ACHN (cell line): ENCODE measurements around the gene ZIC4.
A peak's percentile ranks its signal among the peaks of the same experiment; 100 is the strongest.

Experiments
- DNase-seq: peaks from one replicate; pipeline ENCODE4 v3.0.0-alpha.2; 2015
- in situ Hi-C: cut with HindIII; loops from 2 replicates; pipeline ENCODE4 v1.10.0; 2017; ENCODE audit warnings: low sequenced_read_pairs, low pct_ligation_motif_present, low pct_unique_long_range_greater_than_20kb

Gene ZIC4

DNA sequence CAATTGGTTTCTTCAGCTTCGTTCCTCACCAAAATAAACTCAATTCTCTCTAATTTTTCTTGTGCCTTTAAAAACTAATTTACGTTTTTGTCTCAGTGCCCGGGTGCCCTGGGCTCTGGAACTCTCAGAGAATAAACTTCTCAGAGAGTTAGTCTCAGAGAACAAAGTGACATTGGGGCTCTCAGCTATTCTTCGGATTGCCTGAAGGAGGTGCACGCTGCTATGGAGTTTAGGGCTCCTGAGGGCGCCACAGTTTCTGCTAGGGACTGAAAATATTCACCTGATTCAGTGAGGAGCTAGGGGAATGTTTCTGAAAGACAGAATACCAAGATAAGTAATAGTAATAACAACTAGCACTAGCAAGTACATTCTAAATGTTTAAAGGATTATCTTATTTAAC, 22.7 kb downstream of the ZIC4 start:
- in situ Hi-C loops, result no loop called here
- DNase-seq, result peak; percentile 23

DNA sequence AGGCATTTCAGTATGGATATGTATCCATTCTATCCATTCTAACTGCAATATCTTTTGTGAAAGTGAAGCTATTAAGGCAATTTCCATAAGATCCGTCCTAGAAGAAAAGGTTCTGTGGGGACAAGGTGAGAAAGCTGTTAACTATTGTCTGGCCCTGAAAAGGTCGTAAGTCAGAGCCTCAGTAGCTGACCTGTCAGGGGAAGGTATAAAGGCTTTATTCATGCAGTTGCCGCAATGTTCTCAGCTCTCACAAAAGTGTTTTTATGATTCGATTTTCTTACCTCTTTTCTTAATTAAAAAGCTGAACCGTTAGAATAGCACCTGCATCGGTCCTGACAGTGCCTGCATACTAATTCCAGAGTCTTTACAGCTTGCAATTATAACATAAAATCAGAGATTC, 24.7 kb downstream of the ZIC4 start:
- in situ Hi-C loops, result no loop called here
- DNase-seq, result no peak

DNA sequence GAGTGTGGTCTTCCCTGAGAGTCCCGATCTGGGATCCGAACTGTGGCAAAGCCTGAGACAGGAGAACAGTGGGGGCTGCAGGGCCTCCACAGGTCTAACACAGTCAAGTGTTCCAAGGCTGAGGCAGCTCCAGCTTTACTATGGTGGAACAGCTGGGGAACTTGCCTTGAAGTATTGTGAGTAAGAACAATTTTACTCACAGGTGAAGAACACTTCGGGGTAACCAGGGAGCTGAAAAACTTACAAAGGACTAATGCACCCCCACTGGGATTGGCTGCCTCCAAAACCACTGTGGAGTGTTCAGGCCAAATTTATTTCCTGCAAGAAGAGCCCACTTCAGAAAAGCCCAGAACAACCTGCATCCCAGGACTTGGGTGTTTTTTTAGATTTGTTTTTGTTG, 25.4 kb downstream of the ZIC4 start:
- DNase-seq, result no peak
- in situ Hi-C loops, result no loop called here

DNA sequence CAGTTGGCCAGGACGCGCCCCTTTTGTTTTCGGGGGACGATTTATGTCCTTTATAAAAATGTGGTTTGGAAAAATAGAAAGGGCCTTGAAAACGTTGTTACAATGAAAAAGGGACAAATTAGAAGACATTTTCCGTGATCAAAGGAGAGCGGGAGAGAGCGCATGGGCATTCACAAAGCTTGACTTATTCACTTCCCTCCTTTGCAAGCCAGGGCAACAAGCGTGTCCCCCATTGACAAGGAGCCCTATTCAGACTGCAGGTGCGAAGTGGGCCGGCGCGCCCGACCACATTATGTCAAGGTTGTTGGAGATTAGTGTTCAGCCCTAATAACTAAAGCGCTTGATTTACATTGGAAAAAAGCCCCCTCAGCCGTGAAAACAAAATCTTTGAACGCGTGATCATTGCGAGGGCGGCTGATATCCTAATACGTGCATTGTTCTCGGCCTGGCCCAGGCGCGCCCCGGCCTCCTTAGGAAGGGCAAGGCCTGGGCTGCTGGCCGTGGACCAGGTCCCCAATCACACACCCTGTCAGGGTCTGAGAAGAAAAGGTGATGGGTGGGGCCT, 25.9 kb downstream of the ZIC4 start:
- DNase-seq, result no peak

DNA sequence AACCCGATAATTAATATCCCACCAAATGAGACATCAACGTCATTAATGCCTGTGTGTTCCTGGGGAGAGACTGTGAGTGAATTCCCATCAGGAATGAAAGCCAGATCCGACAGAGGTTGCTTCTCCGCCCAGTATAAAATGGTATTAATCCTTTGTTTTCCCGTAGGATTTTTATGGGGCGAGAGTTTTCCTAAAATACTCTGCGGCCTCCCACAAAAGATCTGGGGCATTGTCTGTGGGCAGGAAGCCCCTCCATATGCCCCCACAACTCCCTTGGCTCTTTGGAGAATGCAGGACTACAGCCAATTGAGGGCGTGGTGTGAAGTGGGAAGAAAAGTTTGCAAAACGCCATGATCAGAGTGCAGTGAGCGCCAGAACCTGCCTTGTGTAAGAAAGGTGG, 26.7 kb downstream of the ZIC4 start:
- in situ Hi-C loops, result no loop called here
- DNase-seq, result no peak

More for the DNA sequence above, 25.9 kb downstream of the ZIC4 start:
- in situ Hi-C loops, result no loop called here

DNA sequence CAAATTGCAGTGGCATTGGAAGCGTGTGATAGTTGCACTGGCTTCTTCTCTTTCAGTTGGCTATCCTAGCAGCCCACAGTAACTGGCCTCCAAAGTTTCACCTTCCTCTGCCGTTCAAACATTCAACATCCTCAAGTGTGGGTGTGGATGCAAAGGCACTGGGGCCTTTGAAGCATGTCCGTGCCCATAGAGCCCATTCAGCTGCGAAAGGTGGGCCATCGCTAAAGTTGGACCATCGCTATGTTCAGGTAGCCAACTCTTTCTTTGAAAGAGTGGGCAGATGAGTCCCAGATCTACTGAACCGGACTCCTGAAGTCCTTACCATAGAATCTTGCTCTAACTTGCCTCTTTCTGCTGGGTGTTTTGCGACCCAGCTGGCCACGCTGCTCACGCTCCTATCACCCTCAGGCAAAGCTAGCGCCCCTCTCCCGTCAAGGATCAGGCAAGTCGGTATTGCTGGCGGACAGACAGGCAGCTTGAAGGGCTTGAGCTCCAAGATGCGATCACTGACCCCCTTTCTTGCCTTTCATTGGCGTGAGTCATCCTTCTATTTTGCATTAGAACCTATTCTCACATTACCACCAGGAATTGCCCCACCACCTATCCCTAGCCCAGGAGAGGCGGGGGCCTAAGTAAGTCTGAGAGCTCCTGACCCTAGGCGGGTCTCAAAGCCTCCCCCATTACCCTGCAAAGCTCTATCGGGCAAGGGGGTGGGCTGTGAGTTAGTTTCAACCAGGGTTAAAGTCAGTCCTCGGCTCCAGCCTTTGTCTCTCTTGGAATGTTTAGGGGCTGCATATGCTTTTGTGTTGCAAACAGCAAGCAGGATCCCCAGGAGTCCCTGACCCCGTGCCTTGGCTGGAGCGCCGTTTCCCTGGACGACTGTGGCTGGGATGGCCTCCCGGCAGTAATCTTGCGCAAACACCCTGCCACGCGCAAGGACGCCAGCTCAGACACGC, 28.7 kb downstream of the ZIC4 start:
- in situ Hi-C loops, result no loop called here
- DNase-seq, result no peak

- no peak for DNase-seq
- in situ Hi-C loops, result no loop called here
These were observed 33.0 kb downstream of the ZIC4 start for GRCh38 chr3:147373301-147373700.

GRCh38 chr3:147372525-147373027, 33.8 kb downstream of the ZIC4 start:
- DNase-seq, result no peak
- in situ Hi-C loops, result no loop called here

- no peak for DNase-seq
These were observed 34.5 kb downstream of the ZIC4 start for GRCh38 chr3:147371771-147372340.

DNA sequence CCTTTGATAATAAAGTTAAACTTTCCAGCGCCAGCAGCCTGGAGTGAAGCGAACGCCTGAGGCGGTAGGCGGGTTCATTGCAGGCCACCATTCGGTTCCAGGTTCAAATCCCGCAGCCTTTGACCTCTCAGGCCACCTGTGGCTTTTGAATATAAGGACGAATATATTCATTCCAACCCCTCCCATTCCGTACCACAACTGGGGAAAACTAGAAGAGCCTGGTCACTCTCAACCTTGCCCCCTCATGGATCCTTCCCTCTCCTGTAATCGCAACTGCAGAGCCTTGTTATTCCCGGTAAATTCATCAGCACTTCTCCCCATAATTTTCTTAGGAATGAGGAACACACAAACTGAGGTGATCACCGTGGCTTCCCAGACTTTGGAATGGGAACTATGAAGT, 35.2 kb downstream of the ZIC4 start:
- in situ Hi-C loops, result no loop called here

More at GRCh38 chr3:147371771-147372340, 34.5 kb downstream of the ZIC4 start:
- in situ Hi-C loops, result no loop called here

DNA sequence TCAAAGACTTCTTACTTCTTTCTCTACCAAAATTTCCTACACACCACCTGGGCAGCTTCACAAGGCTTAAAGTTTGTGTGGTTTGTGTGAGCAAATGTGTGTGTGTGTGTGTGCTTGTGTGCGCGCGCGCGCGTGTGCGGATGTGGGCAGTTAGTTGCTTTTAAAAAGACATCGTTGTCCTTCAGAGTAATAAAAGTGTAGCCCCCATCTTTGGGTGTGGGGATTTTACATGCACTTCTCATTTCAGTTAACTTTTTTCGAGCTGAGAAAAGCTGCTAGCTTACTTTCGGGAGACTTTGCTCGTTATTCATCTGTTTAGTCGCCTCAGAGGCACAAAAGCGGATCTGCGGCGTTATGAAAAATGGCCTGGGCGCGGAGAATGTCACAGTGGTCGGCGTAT, 36.0 kb downstream of the ZIC4 start:
- in situ Hi-C loops, result no loop called here
- DNase-seq, result no peak

More for the DNA sequence above, 35.2 kb downstream of the ZIC4 start:
- no peak for DNase-seq

GRCh38 chr3:147369661-147370123, 36.7 kb downstream of the ZIC4 start:
- DNase-seq, result no peak
- in situ Hi-C loops, result no loop called here

DNA sequence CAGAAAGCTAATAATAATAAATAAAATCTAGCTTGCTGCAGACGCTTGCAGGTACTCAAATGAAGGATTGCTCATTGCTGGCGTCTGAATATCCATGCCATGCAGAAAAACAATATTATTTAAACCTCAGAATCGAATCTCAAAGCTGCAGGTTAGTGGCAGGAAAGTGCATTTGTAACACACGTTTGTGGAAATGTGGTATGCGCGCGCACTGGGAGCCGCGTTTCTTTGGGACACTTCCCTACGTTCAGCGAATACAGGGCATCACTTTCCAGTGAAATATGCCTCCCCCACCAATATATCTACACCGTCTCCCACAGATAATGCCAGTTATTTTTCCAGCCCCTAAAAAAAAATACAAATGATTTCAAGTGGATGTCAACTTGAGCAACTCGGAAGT, 37.1 kb downstream of the ZIC4 start:
- in situ Hi-C loops, result no loop called here
- no peak for DNase-seq

DNA sequence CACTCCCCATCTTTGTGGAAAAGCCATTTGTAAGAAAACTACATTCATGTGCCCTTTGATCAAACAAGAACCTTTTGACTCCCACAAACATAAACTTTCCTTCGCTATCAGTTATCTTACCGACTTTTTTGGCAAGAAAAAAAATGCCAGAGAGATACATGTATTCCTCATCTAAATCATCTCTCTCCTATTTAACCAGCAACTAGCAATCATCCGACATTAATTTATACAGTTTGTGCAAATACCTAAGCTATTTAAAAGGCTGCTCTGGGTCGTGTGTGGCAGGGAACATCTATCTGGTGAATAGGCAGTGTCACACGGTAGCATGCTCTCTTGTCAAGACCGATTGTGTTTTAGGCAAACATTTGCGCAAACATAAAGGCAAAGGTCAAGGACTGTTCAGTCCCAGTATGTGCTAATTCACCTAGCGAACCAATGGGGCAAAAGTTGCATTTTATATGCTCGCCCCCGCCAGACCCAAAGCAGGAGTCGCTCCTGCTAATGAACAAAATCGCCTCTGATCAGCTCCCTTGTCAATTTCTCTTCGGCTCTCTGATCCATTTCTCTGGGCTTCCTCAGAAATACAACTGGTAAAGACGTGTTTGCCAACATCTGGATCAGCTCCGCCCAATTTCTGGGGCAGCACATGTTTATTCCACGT, 37.7 kb downstream of the ZIC4 start:
- DNase-seq, result no peak
- in situ Hi-C loops, result no loop called here

GRCh38 chr3:147368151-147368550, 38.2 kb downstream of the ZIC4 start:
- in situ Hi-C loops, result no loop called here
- DNase-seq, result no peak

DNA sequence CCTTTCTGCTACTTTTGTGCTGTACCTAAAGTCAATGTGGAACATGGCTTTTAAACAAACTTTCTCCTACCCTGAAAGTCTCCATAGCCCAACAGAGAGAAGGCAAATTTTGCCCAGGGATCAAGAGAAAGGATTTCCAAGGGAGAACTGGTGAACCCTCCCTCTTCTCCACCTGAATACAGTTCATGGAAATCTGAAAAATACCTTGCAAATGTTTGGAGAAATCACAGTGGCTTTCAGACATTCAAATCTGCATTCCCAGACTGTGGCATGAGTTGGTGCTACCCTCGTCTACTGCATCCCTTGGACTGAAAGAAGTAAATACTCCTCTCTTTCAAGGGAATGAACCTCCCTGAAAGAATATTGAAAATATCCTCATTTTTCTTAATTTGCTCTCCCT, 38.7 kb downstream of the ZIC4 start:
- in situ Hi-C loops, result no loop called here
- no peak for DNase-seq

DNA sequence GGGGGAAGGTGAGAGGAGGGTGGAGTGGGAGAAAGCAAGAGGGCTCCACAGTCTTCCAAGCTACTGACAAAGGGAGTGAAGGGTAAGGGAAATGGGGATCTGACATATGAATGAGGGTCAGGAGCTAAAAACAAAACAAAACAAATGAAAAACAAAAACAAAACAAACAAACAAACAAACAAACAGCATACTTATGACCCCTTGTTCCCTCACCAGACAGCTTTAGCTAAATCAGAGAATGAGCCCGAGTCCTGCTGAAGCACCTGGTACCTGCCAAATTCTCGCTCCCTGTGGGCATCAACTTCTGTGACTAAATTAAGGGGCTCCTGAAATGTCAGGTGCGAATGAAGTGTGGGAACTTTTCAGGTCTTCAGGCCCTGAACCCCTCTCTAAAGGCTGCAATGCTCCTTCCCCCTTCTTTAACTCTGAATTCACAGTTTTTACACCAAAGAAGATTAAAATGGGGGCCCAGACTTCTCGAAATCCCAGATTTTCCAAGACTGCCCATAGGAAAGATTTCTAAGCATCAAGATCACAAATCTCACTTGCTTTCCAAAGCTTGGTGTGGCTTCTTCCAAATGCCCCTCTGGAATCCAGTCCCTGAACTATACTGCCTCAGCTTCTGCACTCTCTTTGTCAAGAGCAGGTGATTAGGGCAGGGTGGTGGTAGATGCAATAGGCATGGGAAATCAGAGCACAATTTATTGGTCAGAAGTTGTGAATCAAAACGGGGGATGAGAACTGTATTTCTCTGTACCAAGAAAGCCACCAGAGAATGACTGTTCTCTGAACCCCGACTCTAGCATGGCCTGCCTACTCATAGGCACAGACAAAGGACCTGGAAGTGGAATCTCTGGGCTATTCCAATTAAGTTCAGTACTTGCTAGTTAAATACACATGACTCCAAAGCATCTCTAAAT, 40.9 kb downstream of the ZIC4 start:
- in situ Hi-C loops, result no loop called here
- no peak for DNase-seq

- DNase-seq, result no peak
- in situ Hi-C loops, result no loop called here
These were observed 41.6 kb downstream of the ZIC4 start for GRCh38 chr3:147364771-147365170.
